Activated CD4-positive, CD25-positive, alpha-beta regulatory T cell treated with anti-CD3 and anti-CD28 coated beads, Interleukin-2, amount 50 U/mL, for 16 hours (primary cell): ENCODE results near the gene MCM3.
A peak's percentile ranks its signal among the peaks of the same experiment; 100 is the strongest.

Experiments
- DNase-seq: peaks from one replicate; pipeline ENCODE4 v3.0.0-alpha.2; 2020; ENCODE audit warnings: low read depth, low spot score

The MCM3 gene

DNA sequence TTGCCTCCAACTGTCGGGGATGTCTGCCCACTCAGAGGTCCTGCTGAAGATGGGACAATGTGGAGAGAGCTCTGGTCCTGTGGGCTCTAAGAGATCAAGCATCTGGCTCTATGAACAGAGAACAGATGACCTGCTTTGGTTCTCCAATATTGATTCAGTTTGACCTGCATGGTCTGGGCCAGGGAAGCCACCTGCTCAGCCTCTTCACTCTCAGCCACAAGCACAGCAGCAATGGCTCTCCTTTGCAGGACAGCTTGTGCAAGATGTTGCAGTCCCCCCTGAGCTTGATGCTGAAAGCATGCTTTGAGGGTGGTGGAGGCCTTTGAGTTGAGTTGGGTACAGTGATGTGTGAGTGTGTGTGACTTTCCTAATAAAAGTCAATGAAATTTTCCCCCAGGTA is 18.6 kb upstream of the MCM3 start:
- DNase-seq: no peak

DNA sequence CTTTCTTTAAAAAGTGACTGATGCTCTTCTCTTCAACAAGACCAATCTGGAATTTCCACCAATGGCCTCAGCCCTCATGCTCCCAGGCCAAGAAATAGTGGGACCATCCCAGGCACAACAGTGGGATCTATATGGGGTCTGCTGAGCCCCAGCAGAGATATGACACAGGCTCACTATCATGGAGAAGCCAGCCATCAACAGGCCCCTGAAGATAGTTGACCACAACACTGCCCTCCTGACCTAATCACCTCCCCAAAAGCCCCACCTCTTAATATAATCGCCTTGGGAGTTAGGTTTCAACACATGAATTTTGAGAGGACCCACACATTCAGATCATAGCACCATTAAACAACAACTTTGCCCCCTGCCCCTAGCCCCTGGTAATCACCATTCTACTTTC is 16.8 kb upstream of the MCM3 start:
- no peak for DNase-seq

DNA sequence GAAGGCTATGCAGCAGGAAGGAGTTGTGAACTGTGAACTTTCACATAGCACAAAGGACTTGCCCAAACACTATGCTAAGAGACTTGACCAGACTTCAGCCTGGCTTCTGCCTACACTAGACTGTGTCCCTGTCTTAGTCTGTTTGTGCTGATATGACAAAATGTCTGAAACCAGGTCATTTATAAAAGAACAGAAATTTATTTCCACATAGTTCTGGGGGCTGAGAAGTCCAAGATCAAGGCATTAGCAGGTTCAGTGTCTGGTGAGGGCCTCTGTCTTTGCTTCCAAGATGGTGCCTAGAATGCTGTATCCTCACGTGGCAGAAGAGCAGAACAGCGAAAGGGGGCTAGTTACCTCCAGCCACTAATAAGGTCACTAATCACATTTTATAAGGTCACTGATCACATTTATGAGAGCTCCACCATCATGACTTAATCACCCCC is 16.0 kb upstream of the MCM3 start:
- no peak for DNase-seq

DNA sequence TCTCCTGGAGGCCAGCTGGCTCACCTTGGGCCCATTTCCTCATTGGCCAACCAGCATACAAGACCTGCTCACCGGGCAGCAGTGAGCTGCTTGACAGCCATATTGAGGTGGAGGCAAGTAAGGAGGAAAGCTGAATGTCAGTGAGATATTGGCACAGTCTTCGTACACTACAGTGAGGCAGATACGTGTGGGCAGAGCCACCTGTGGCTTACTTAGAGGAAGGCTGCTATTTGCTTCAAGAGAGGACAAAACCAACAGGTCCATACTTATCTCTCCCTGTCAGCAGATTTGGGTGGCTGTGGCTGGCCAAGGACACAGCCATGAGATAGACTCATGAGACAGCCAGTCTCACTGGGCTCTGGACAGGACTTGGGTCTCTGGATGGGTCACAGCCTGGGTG is 15.1 kb upstream of the MCM3 start:
- no peak for DNase-seq

DNA sequence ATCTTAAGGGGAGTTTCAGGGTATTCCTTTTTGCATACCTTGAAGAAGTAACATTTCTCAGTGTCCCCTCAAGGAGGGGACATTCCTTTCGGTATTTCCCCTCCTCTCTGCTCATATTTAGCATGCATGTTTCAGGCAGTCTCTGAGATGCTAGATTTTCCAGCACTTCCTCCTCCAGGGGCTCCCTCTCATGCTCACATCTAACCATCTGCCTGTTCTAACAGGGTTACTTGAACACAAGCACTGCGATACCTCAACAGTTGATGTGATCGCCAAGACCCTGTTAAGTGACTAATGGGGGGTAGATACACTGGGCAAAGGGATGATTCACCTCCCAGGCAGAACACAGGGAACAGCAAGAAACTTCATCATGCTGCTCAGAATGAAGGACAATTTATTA is 12.9 kb upstream of the MCM3 start:
- DNase-seq: no peak

DNA sequence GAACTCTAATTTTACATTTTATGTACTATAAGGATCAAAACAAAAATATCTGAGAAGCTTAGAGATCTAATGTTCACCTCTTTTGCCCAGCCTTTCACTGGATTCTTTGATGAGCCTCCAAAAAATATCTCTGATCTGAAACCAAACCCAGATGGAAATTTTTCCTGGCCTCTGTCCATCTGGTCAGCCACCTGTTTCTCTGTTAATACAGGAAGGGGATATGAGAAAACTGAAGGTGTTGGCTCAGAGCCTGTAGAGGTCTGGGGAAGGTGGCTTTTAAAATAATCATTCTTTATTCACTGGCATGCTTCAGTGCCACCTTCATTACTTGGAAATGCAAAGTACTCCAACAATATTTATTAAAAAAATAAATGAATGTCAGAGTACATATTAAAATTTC is 8.5 kb upstream of the MCM3 start:
- DNase-seq: no peak

DNA sequence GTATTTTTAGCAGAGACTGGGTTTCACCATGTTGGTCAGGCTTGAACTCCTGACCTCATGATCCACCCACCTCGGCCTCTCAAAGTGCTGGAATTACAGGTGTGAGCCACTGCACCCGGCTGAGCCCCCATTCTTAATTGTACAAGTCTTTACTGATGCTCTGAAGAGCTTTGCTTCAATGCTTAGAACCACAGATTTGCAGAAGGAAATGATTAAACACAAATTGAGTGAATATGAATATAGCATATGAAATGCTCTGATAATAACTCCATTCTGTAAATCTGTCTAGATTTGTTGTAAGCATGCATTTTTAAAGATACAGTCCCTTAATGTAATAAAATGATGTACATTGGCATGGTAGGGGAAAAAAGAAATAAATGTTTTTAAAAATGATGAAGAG is 4.3 kb upstream of the MCM3 start:
- DNase-seq: no peak

DNA sequence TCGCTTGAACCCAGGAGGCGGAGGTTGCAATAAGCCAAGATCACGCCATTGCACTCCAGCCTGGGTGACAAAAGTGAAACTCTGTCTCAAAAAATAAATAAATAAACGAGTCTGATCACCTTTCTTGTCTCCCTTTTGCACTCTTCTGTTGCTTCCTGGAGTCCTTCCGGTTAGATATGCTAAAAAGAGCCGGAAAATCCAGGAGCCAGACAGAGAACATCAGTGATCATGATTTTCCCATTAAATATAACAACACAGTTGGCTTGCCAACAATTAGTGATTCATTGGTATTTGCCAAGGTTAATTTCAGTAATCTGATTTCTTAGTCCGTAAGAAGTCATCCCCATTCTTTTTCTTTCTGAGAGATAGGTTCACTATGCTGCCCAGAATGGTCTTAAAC is 3.7 kb upstream of the MCM3 start:
- no peak for DNase-seq

DNA sequence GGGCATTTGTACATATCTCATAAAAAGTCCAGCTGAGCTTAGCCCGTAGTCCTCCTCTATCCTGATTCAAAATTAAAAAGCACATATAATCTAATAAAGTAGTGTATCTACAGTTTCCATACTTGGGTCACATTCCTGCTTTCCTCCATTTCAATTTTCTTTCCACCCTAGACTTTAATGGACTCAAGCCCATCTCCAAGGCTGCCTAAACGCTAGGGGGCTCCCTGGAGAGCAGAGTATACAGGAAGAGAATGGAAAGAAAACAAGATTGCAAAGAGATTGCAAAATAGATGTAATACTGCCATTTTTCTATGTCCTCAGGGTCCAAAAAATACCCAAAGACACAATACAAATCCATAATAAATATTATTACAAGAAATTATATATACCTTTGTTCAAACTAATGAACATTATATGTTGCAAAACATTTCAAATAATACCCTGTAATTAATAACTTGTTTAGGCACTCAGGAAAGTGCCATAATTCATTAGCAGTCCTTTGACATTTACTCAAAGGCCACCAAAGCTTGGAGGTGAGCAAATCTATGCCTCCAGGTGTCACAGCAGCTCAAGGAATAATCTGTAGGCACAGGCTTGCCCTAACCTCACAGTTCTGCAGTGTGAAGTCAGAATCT is 2.4 kb upstream of the MCM3 start:
- DNase-seq: peak; percentile 27

DNA sequence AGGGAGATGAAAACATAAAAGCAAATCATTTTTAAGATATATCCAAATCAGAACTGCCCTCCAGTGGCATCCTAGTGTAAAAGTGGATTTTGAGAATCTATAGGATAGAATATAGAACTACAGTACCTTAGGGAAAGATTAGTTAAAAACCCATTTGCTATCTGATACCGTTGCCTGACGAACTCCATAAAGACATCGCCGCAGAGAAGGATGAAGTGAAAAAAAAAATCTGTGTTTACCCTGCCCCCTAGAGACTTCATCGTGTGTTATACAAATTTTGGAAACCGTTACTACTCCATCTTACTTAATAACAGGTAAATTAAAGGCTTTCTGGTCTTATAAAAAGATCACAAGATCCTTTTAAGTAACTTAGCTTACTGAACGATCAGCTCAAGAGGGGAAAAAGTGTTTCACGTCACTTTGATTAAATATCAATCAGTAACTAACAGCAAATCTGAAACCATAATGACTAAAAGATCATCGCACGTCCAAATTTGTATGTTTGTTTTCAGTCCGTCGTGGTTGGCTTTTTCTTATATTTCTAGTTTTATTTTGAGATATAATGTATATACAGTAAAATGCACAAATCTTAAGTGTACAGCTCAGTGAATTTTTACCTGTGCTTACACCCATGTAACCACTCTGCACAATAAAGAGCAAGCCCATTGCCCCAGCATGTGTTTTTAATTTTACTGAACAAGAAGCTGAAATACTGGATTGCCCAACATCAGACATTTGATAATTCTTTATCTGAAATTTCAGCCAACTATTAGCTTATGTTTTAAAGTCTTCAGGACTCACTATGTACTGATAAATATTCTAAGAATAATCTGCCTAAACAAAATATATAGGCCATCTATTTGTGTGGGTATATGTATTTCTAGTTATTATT is 881 bp upstream of the MCM3 start:
- no peak for DNase-seq

DNA sequence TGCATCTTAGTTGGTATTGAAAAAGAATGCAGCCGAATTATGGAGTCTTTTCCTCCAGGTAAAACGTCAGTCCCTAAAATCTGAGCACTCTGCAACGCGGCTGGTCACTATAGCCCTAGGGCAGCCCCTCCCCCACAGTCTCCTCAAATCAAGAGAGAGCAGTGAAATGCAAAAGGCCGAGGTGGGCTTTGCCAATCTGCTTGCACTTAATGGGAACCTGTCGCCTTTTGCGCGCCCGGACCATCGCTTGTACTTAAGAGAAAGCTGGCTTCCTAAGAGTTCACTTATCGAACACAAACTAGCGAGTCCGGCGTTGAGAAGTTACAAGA is 447 bp downstream of the MCM3 start:
- DNase-seq: no peak

DNA sequence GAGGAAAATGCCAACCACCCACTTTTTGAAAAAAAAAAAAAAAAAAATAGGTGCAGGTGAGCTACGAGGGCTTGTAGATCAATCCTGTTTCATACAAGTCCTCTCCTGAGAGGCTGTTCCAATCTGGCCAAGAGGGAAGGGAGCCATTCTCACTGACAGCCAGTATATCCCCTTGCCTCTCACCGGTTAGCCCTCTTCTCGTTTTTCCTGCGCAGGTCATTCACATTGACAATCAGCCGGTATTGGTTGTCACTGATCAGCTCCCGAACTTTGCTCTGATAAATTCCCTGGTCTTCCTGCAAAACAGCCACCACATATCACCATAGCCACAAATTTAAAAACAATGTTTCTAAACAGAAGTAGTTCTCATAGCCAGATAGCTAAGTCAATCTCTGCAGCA is 1.4 kb downstream of the MCM3 start:
- DNase-seq: no peak

DNA sequence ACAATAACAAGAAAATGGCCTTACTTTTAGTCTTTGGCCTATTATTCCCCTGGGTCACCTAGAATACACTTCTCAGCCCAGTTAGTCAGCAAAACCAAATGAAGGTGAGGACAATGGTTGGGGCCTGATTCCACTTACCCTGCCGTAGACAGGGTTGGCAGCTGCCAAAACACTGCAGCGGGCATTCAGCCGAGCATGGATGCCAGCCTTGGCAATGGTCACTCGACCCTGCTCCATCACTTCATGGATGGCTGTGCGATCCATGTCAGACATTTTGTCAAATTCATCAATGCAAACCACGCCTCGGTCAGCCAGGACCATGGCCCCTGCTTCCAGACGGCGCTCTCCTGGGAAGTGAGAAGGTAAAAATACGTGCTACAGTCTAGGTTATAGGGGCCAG is 8.4 kb downstream of the MCM3 start:
- no peak for DNase-seq

DNA sequence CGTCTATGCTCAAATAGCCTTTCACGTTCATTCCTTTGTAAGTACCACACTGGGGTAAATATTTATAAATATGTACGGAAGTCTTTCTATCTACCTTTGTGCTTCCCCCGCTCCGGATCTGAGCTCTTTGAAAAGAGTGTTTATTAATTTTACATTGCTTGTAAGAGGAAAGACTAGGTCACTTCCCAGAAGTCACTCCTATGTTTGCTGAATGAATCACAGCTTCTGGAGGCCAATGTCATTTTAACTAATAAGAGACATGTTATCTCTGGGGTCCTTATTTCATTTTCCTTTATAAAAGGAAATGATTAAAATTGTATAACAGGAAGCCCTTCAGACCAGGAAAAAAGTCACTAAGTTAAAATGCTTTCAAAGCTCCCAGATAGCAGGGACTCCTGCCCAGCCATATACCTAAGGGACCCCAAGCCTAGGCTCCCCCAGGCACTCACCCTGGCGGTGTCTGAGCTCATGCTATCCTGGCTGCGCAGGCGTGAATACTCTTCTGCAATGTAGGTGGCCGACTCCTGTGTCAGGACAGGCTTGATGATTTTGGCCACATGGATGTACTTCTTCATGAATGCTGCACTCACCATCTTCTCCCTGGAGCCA is 12.6 kb downstream of the MCM3 start:
- no peak for DNase-seq

DNA sequence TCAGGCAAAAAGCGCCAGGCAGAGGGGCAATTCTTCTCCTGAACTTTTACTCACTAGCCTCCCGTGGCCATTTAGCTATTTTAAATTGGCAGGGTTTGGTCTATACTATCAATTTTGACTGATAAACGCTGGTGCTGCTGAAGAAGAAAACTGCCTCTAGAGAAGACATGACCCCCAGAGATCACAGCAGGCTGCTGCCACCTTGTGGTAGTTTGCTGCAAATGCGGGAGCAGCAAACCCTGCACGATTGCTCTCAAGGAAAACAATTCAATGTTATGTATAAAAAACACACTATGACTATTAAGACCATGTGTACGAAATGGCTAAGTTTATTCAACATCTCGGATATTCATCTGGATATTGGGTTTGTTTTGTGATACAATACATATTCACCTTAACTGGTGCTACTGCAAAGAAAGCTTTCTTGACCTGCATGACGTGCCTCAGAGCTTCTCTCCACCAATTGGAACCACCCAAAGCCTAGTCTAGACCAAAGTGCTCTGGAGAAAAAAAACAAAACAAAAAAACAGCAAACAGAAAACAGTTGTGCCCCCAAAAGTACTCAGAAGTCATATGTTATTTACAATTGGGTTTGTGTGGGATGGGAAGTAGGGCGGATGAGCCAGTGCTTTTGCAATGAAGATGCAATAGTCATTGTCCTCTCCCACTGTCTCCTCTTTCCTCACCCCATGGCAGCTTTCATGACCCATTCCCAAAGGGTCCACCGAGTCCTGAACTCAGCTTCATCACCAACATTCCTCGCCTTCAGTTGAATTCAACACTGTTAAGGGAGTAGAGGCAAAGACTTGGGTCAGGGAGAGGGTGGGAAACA is 20.6 kb downstream of the MCM3 start:
- DNase-seq: peak; percentile 58

DNA sequence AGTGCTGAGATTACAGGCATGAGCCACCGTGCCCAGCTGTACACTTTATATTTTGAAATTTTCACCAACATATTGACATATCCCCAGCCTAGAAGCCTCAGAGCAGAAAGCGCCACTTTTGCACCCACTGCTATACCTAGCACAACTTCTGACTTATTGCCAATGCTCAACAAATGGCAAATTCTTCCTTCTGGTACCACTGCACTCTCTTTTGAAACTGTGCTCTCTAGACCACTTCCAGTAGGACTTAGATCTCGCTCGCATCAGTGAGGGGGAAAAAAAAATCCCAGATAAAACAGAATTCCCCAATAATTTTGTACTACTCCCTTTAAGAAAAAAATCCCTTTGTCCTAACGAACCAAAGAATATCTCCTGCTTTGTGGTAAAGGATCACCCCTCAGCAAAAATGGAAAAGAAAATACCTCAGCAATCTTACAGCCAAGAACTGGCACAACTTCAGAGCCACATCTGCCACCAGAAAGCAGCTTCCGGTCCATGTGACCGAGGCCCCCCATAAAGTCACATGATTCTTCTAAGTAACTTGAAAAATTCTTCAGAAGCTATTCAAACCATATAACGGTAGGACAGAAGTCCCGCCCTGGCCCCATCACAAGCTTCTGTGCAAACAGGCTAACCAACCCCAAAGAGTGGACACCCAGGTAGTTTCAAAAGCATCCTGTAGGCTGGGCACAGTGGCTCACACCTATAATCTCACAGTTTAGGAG is 21.8 kb downstream of the MCM3 start:
- no peak for DNase-seq

DNA sequence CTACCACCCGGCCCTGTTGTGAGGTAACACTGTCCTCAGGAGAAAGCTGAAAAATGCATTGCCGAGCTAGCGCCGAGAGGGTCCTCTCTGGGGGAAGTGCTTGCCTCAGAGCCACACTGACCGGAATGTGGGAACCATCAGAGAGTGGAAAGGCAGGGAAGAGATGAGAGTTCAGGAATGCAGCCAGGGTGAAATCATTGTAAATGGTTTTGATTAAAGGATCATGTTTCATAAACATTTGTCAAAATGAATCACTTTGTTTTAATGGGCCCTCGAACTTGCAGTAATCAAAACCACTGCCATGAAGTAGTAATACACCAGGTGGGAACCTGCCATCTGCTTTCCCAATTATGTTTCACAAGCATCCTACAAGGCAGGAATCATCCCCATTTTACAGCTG is 23.3 kb downstream of the MCM3 start:
- DNase-seq: no peak

DNA sequence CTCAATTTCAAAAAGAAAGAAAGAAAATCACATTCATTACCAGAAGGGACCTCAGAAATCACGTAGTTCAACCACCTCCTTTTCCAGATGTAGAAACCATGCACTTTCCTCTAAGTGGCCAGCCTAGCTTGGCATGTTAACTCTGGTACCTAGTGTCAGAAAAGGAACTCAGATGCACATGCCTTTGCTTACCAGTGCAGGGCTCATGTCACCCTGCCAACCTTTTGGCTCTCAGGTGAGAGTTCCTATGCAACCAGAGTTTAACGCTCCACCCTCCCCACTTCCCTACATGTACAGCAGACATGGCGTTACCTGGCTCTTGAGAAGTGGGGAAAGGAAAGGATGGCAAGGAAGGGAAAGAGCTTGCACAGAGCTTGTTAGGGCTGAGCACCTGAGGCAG is 23.9 kb downstream of the MCM3 start:
- no peak for DNase-seq

DNA sequence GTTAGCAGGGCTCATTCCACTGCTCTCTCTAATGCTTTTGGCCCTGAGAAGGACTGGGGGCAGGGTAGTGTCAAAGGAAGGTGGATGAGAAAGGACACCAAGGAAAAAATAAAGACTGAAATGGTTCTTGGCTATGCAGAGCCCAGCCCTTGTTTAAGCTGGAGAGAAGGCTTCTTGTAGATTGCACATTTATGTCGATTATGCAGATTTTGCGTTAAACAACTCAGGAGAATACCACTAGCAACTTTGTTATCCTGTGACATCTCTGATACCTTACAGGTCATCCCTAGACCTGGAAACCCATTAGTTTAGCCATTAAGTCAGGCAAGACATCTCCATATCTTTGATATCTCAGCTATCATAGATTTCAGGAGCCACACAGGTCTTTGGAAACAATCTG is 29.1 kb downstream of the MCM3 start:
- DNase-seq: no peak

DNA sequence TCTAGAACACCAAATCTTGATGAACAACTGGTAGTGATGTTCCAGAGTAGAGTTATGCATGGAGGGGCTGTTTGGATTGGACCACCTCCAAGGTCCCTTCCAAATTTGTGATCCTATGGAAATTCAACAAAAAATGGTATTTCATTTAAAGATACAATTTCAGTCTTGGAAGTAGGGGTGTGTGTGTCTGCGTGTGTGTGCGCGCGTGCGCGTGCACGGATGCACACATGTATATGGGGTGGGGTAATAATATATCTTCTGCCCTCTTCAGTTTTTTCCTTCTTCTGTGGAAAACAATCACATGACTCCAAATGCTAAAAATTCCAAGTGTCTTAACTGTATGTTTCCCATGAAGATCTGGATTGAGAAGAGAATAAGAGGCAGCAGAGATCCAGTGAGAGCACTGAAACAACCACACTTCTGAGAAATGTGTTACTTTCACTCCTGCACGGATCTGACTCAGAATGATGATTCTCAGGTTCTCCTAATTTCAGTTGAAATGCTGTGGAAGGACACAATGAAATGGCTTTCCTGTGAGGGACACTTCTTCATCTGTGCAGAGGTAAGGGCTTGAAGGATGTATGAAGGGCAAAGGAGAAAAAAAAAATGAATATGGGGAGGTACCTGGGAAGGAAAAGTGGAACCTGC is 29.7 kb downstream of the MCM3 start:
- DNase-seq: no peak

DNA sequence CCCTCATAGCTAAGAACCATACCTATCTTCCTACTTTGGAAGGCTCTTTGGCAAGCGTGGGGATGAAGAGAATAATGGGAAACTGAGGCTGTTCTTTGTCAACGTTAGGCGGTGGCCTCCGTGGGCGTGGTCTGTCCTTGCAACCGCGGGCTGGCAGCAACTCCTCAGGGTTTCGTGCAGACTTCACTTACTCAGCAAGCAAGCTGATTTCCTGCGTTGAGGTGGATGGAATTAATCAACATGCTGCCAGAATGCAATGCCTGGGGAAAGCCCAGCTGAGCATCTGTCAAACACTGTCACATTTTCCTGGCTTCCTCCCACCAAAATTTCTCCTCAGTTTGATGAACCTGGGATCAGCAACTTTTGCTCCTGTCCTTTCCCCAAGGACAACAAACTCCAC is 31.0 kb downstream of the MCM3 start:
- DNase-seq: no peak
